GM11168 (cell line): ENCODE results near the gene MYO5B.

Experiments used
- in situ Hi-C: fragments of 300-500 bp; cut with MboI; formaldehyde crosslinking; loops from one replicate; pipeline ENCODE4 v1.12.0; 2022; ENCODE audit warnings: low sequenced_read_pairs; ENCODE audit not compliant: unreplicated experiment

Gene MYO5B

GRCh38 chr18:50079571-50080295 lies 115.2 kb downstream of the MYO5B start:
- in situ Hi-C loops, result no loop called here

- in situ Hi-C loops, result no loop called here
Observed at GRCh38 chr18:50076277-50076676, 118.7 kb downstream of the MYO5B start.

- in situ Hi-C loops, result no loop called here
Observed at GRCh38 chr18:50075772-50076171, 119.2 kb downstream of the MYO5B start.

- in situ Hi-C loops, result no loop called here
Observed at GRCh38 chr18:50074404-50074803, 120.5 kb downstream of the MYO5B start.

GRCh38 chr18:50073319-50073718 lies 121.6 kb downstream of the MYO5B start:
- in situ Hi-C loops, result no loop called here

- in situ Hi-C loops, result no loop called here
Observed at GRCh38 chr18:50072146-50072545, 122.8 kb downstream of the MYO5B start.

- in situ Hi-C loops, result no loop called here
Observed at GRCh38 chr18:50071397-50071796, 123.5 kb downstream of the MYO5B start.

- in situ Hi-C loops, result no loop called here
Observed at GRCh38 chr18:50069422-50069821, 125.5 kb downstream of the MYO5B start.

- in situ Hi-C loops, result no loop called here
Observed at GRCh38 chr18:50065527-50065926, 129.4 kb downstream of the MYO5B start.

GRCh38 chr18:50065039-50065438 lies 129.9 kb downstream of the MYO5B start:
- in situ Hi-C loops, result no loop called here

GRCh38 chr18:50061876-50062517 lies 132.9 kb downstream of the MYO5B start:
- in situ Hi-C loops, result no loop called here

GRCh38 chr18:50060822-50061221 lies 134.1 kb downstream of the MYO5B start:
- in situ Hi-C loops, result no loop called here

GRCh38 chr18:50058731-50059130 lies 136.2 kb downstream of the MYO5B start:
- in situ Hi-C loops, result no loop called here

GRCh38 chr18:50057009-50057408 lies 137.9 kb downstream of the MYO5B start:
- in situ Hi-C loops, result no loop called here

- in situ Hi-C loops, result no loop called here
Observed at GRCh38 chr18:50056185-50056584, 138.8 kb downstream of the MYO5B start.

GRCh38 chr18:50055488-50055887 lies 139.5 kb downstream of the MYO5B start:
- in situ Hi-C loops, result no loop called here

GRCh38 chr18:50053111-50053510 lies 141.8 kb downstream of the MYO5B start:
- in situ Hi-C loops, result no loop called here

GRCh38 chr18:50051288-50051687 lies 143.7 kb downstream of the MYO5B start:
- in situ Hi-C loops, result no loop called here

GRCh38 chr18:50045126-50045525 lies 149.8 kb downstream of the MYO5B start:
- in situ Hi-C loops, result no loop called here

- in situ Hi-C loops, result no loop called here
Observed at GRCh38 chr18:50044402-50044801, 150.5 kb downstream of the MYO5B start.

GRCh38 chr18:50042611-50043010 lies 152.3 kb downstream of the MYO5B start:
- in situ Hi-C loops, result no loop called here

GRCh38 chr18:50039746-50040145 lies 155.2 kb downstream of the MYO5B start:
- in situ Hi-C loops, result no loop called here
